OCI-LY1 (cell line): ENCODE data around the gene RFX4.

Experiments
- H2AFZ ChIP-seq: fragments of 200-600 bp; sonication (generic), shearing (Covaris generic); 2 replicates; pipeline ENCODE4 v1.6.0; 2014; ENCODE audit warnings: antibody characterized with exemption, mild to moderate bottlenecking, low read length
- H3F3A ChIP-seq: fragments of 200-600 bp; sonication (generic), shearing (Covaris generic); 2 replicates; pipeline ENCODE4 v1.6.0; 2014; ENCODE audit warnings: mild to moderate bottlenecking, antibody characterized with exemption, low read length, moderate library complexity; ENCODE audit not compliant: insufficient read depth
- H3K27ac ChIP-seq: fragments of 200-600 bp; sonication (generic); 2 replicates; pipeline ENCODE4 v1.5.1; 2014; ENCODE audit warnings: low read length, mixed run types, mild to moderate bottlenecking, low read depth; ENCODE audit not compliant: poor library complexity, severe bottlenecking
- H3K27me3 ChIP-seq: fragments of 200-600 bp; sonication (generic); 2 replicates; pipeline ENCODE4 v1.6.0; 2014; ENCODE audit warnings: antibody characterized with exemption, mild to moderate bottlenecking, low read length, moderate library complexity; ENCODE audit not compliant: insufficient read depth
- H3K36me3 ChIP-seq: fragments of 200-600 bp; sonication (generic); 2 replicates; pipeline ENCODE4 v1.6.1; 2014; ENCODE audit warnings: mild to moderate bottlenecking, antibody characterized with exemption, low read length, moderate library complexity, mixed read lengths; ENCODE audit not compliant: insufficient read depth
- H3K4me1 ChIP-seq: fragments of 200-600 bp; sonication (generic); 2 replicates; pipeline ENCODE4 v1.5.1; 2014; ENCODE audit warnings: mild to moderate bottlenecking, low read length, moderate library complexity; ENCODE audit not compliant: insufficient read depth, severe bottlenecking
- H3K4me2 ChIP-seq: fragments of 200-600 bp; sonication (generic), shearing (Covaris generic); 2 replicates; pipeline ENCODE4 v1.6.1; 2014; ENCODE audit warnings: low read length
- H3K4me3 ChIP-seq: fragments of 200-600 bp; sonication (generic); 2 replicates; pipeline ENCODE4 v1.5.1; 2014; ENCODE audit warnings: low read length, low read depth, mild to moderate bottlenecking, mixed read lengths; ENCODE audit not compliant: poor library complexity, severe bottlenecking
- H3K79me2 ChIP-seq: fragments of 200-600 bp; shearing (Covaris generic); 2 replicates; pipeline ENCODE4 v1.6.1; 2016; ENCODE audit warnings: mixed run types, low read length, mixed read lengths; ENCODE audit not compliant: insufficient read depth
- H3K9ac ChIP-seq: fragments of 200-600 bp; sonication (generic), shearing (Covaris generic); 2 replicates; pipeline ENCODE4 v1.6.1; 2014; ENCODE audit warnings: mild to moderate bottlenecking, low read length, mixed read lengths
- H3K9me2 ChIP-seq: fragments of 200-600 bp; sonication (generic), shearing (Covaris generic); 2 replicates; pipeline ENCODE4 v1.6.1; 2014; ENCODE audit warnings: low read depth, mild to moderate bottlenecking, low read length, mixed read lengths
- H3K9me3 ChIP-seq: fragments of 200-600 bp; shearing (Covaris generic); 2 replicates; pipeline ENCODE4 v1.6.1; 2014; ENCODE audit warnings: low read length, mixed read lengths
- H4K20me1 ChIP-seq: fragments of 200-600 bp; sonication (generic), shearing (Covaris generic); 2 replicates; pipeline ENCODE4 v1.6.0; 2016; ENCODE audit warnings: mild to moderate bottlenecking, low read length; ENCODE audit not compliant: insufficient read depth
- CTCF ChIP-seq: fragments of 200-600 bp; sonication (generic), shearing (Covaris generic); IDR thresholded peaks from 2 replicates; pipeline ENCODE4 v1.5.1; 2017; ENCODE audit warnings: mild to moderate bottlenecking, antibody characterized with exemption, low read length, moderate library complexity, mixed read lengths
- EZH2 ChIP-seq: fragments of 200-600 bp; sonication (generic), shearing (Covaris generic); IDR thresholded peaks from 2 replicates; pipeline ENCODE4 v1.8.0; 2017; ENCODE audit warnings: borderline replicate concordance, mixed run types, mild to moderate bottlenecking, antibody characterized with exemption, low read length, moderate library complexity, mixed read lengths

The RFX4 gene

GRCh38 chr12:106631150-106631549 is 48.3 kb downstream of the RFX4 start:
- Histone ChIP-seq H4K20me1 (no peaks in the 10 kb centered on the region), H3K79me2 (no peaks in the 10 kb centered on the region), H3K9me2 (no peaks in the 10 kb centered on the region), H3K27me3 (no peaks in the 10 kb centered on the region), H3K9me3 (no peaks in the 10 kb centered on the region), H3K9ac (no peak overlapping the region), H3K4me3 (no peak overlapping the region), H3K27ac (no peak overlapping the region), H2AFZ (no peak overlapping the region), H3K4me2 (no peak overlapping the region), H3F3A (no peaks in the 10 kb centered on the region), H3K4me1 (no peaks in the 10 kb centered on the region), H3K36me3 (no peaks in the 10 kb centered on the region)
- TF ChIP-seq EZH2 (no peak), CTCF (no peak)

GRCh38 chr12:106631797-106632196 is 49.0 kb downstream of the RFX4 start:
- H3K9me2 ChIP-seq, result no peaks in the 10 kb centered on the region
- no peak overlapping the region for H2AFZ ChIP-seq
- TF ChIP-seq EZH2 (no peak), CTCF (no peak)
- H3K4me3 ChIP-seq, result no peak overlapping the region
- H3K27ac ChIP-seq, result no peak overlapping the region
- no peaks in the 10 kb centered on the region for H3K27me3 ChIP-seq
- no peak overlapping the region for H3K4me2 ChIP-seq
- no peaks in the 10 kb centered on the region for H3K9me3 ChIP-seq
- no peaks in the 10 kb centered on the region for H3K36me3 ChIP-seq
- no peak overlapping the region for H3K9ac ChIP-seq
- no peaks in the 10 kb centered on the region for H3F3A ChIP-seq
- no peaks in the 10 kb centered on the region for H3K4me1 ChIP-seq
- H3K79me2 ChIP-seq, result no peaks in the 10 kb centered on the region
- no peaks in the 10 kb centered on the region for H4K20me1 ChIP-seq

DNA sequence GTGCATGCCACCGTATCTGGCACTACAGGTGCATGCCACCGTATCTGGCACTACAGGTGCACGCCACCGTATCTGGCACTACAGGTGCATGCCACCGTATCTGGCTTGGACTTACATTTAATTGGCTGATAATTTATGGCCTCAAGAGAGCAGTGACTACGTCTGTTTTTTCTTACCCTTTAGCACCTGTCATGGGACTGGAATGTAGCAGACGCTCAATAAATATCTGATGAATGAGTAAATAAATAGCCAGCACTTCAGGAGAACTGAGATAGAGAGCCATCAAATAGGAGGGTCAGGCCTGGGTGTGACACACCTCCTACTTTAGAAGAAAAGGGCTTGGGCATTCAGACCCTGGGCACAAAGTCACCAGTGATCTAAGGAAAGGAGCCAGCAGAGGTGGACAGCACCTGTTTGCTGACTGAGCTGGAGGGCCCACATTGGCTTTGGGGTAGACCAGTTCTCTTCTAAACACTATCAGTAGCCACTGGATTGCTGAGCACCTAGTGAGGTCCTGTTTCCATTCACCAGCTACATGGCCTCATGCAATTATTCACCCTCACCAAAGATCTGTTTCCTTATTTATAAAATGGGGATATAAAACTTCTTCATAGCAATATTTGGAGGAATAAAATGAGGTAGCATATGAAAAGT is 50.1 kb downstream of the RFX4 start:
- Histone ChIP-seq H3K9ac (no peak overlapping the region), H3K4me3 (no peak overlapping the region), H3K79me2 (no peaks in the 10 kb centered on the region), H3K4me2 (no peak overlapping the region), H3K36me3 (no peaks in the 10 kb centered on the region), H3K4me1 (no peaks in the 10 kb centered on the region), H3K9me2 (no peaks in the 10 kb centered on the region), H3K27me3 (no peaks in the 10 kb centered on the region), H3K27ac (no peak overlapping the region), H4K20me1 (no peaks in the 10 kb centered on the region), H3F3A (no peaks in the 10 kb centered on the region), H3K9me3 (no peaks in the 10 kb centered on the region), H2AFZ (no peak overlapping the region)
- TF ChIP-seq CTCF (no peak), EZH2 (no peak)
